Ectodermal cell (in vitro differentiated cells): ENCODE measurements around the gene ZNF316.
A peak's percentile ranks its signal among the peaks of the same experiment; 100 is the strongest.

Source experiments
- H3K27ac ChIP-seq: 2 replicates; pipeline ENCODE4 v1.7.0; 2013; ENCODE audit warnings: mild to moderate bottlenecking, low read depth, low read length; ENCODE audit not compliant: insufficient read depth, poor library complexity, severe bottlenecking
- H3K27me3 ChIP-seq: 2 replicates; pipeline ENCODE4 v1.7.0; 2013; ENCODE audit warnings: mild to moderate bottlenecking, low read length; ENCODE audit not compliant: insufficient read depth, control insufficient read depth, poor library complexity, severe bottlenecking
- H3K36me3 ChIP-seq: one replicate; pipeline ENCODE4 v1.7.0; 2013; ENCODE audit warnings: low read length; ENCODE audit not compliant: control insufficient read depth, insufficient read depth
- H3K4me1 ChIP-seq: one replicate; pipeline ENCODE4 v1.7.0; 2013; ENCODE audit warnings: low read length; ENCODE audit not compliant: control insufficient read depth, insufficient read depth
- H3K4me3 ChIP-seq: 2 replicates; pipeline ENCODE4 v1.7.0; 2013; ENCODE audit warnings: low read depth, low read length, control low read depth; ENCODE audit not compliant: insufficient read depth
- H3K9me3 ChIP-seq: 2 replicates; pipeline ENCODE4 v1.7.0; 2013; ENCODE audit warnings: mild to moderate bottlenecking, low read length, moderate library complexity; ENCODE audit not compliant: control insufficient read depth
- WGBS, 2 experiments: methylation state at CpG; one replicate each; pipeline ENCODE4 v1.1.7; 2013; ENCODE audit warnings: missing lambda C conversion rate in 2 of 2; 5-methylcytosine and 5-hydroxymethylcytosine counted together

Gene ZNF316

DNA sequence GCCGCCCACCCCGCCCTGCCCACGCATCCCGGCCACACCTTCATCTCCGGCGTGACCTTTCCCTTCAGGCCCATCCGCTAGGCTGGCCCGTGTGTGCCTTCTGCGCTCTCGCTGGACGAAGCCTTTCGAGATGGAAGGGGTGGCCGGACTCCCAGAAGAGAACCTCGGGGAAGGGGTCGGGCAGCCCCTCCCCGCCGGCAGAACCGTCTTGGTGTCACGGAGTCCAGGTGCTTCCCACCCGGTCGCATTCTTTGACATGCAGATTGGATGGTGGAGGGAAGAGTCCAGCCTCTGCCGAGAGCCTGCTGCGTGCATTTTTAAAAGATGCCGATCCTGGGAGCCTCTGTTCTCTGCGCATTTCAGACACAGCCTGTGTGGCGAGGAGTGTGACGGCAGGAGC is 29.0 kb upstream of the ZNF316 start:
- Histone ChIP-seq H3K36me3 (peaks cover 9% of the 10 kb centered on the region), H3K27ac (no peak overlapping the region), H3K9me3 (no peaks in the 10 kb centered on the region), H3K4me1 (no peaks in the 10 kb centered on the region), H3K27me3 (no peaks in the 10 kb centered on the region), H3K4me3 (no peak overlapping the region)
- WGBS, 2 experiments, result 93 to 94% methylated on average over 27 of the region's 27 CpGs

DNA sequence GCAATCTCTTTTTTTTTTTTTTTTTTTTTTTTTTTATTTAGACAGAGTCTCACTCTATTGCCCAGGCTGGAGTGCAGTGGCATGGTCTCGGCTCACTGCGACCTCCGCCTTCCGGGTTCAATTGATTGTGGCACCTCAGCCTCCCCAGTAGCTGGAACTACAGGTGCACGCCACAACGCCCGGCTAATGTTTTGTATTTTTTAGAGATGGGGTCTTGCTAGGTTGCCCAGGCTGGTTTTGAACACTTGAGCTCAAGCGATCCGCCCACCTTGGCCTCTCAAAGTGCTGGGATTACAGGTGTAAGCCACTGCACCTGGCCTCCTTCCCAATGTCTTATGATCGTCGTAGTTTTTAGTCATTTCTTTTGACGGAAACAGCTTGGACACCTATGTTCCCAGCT is 28.3 kb upstream of the ZNF316 start:
- Histone ChIP-seq H3K27ac (no peak overlapping the region), H3K4me1 (no peaks in the 10 kb centered on the region), H3K9me3 (no peaks in the 10 kb centered on the region), H3K27me3 (peaks cover 3% of the 10 kb centered on the region), H3K36me3 (peaks cover 9% of the 10 kb centered on the region), H3K4me3 (no peak overlapping the region)
- WGBS, 2 experiments, result 94 to 96% methylated on average over 12 of the region's 12 CpGs

GRCh38 chr7:6612819-6613218 is 24.3 kb upstream of the ZNF316 start:
- Histone ChIP-seq H3K36me3 (peaks cover 5% of the 10 kb centered on the region), H3K27me3 (peaks cover 8% of the 10 kb centered on the region), H3K9me3 (no peaks in the 10 kb centered on the region), H3K27ac (no peak overlapping the region), H3K4me3 (no peak overlapping the region), H3K4me1 (peaks cover 5% of the 10 kb centered on the region)
- WGBS, 2 experiments, result 86 to 87% methylated on average over 5 to 7 of the region's 7 CpGs

GRCh38 chr7:6613706-6614105 is 23.4 kb upstream of the ZNF316 start:
- Histone ChIP-seq H3K4me3 (no peak overlapping the region), H3K9me3 (no peaks in the 10 kb centered on the region), H3K4me1 (peaks cover 5% of the 10 kb centered on the region), H3K27ac (no peak overlapping the region), H3K36me3 (no peaks in the 10 kb centered on the region), H3K27me3 (peaks cover 8% of the 10 kb centered on the region)
- 74 to 77% methylated on average over 2 of the region's 2 CpGs for WGBS, 2 experiments

- peak within 1 kb of the TSS; percentile 78 for H3K4me3 ChIP-seq
- 1% methylated on average over 91 of the region's 91 CpGs for WGBS, 2 experiments
- no peaks in the 10 kb centered on the region for H3K36me3 ChIP-seq
- H3K9me3 ChIP-seq, result no peaks in the 10 kb centered on the region
- peaks cover 5% of the 10 kb centered on the region for H3K4me1 ChIP-seq
- H3K27ac ChIP-seq, result no peak within 1 kb of the TSS
- H3K27me3 ChIP-seq, result peaks cover 8% of the 10 kb centered on the region
Measured at GRCh38 chr7:6614953-6615722, 22.0 kb upstream of the ZNF316 start, which contains the start of gene ZNF853. Gene ZNF853 (plus strand): TSS chr7:6615610. CDS start chr7:6616175, 565 bp downstream.

- Histone ChIP-seq H3K27me3 (peaks cover 8% of the 10 kb centered on the region), H3K36me3 (peaks cover 4% of the 10 kb centered on the region), H3K27ac (no peak overlapping the region), H3K4me3 (peak overlapping the region; percentile 61), H3K4me1 (peaks cover 5% of the 10 kb centered on the region), H3K9me3 (no peaks in the 10 kb centered on the region)
- WGBS, 2 experiments, result 13 to 14% methylated on average over 63 of the region's 63 CpGs
Measured at GRCh38 chr7:6615723-6616555, 21.2 kb upstream of the ZNF316 start.

- H3K4me1 ChIP-seq, result peaks cover 5% of the 10 kb centered on the region
- H3K27me3 ChIP-seq, result peaks cover 8% of the 10 kb centered on the region
- H3K27ac ChIP-seq, result no peak overlapping the region
- 94% methylated on average over 20 of the region's 20 CpGs for WGBS, 2 experiments
- H3K4me3 ChIP-seq, result no peak overlapping the region
- H3K36me3 ChIP-seq, result peaks cover 12% of the 10 kb centered on the region
- no peaks in the 10 kb centered on the region for H3K9me3 ChIP-seq
Measured at GRCh38 chr7:6616854-6617643, 20.1 kb upstream of the ZNF316 start.

- no peak overlapping the region for H3K4me3 ChIP-seq
- peaks cover 5% of the 10 kb centered on the region for H3K4me1 ChIP-seq
- H3K36me3 ChIP-seq, result peaks cover 12% of the 10 kb centered on the region
- H3K27ac ChIP-seq, result no peak overlapping the region
- WGBS, 2 experiments, result 82 to 93% methylated on average over 2 to 4 of the region's 4 CpGs
- no peaks in the 10 kb centered on the region for H3K9me3 ChIP-seq
- peaks cover 7% of the 10 kb centered on the region for H3K27me3 ChIP-seq
Measured at GRCh38 chr7:6618621-6619020, 18.5 kb upstream of the ZNF316 start.

- Histone ChIP-seq H3K9me3 (no peaks in the 10 kb centered on the region), H3K4me1 (peaks cover 5% of the 10 kb centered on the region), H3K27ac (no peak overlapping the region), H3K36me3 (peaks cover 12% of the 10 kb centered on the region), H3K27me3 (no peaks in the 10 kb centered on the region), H3K4me3 (no peak overlapping the region)
- WGBS, 2 experiments, result 96 to 97% methylated on average over 2 to 3 of the region's 3 CpGs
Measured at GRCh38 chr7:6619961-6620360, 17.2 kb upstream of the ZNF316 start.
